SK-N-SH (cell line): ENCODE measurements around the gene SP9. TPM values are rescaled to one million over a fixed set of nuclear protein-coding genes. Genes with fewer than 3 reads are reported as not detected.

Experiments
- CTCF ChIA-PET: fragments of 300-600, 350-600 bp; formaldehyde crosslinking; extraction: SDS; loops from one replicate; lab custom pipeline; 2021; lab: Yijun Ruan, JAX
- POLR2A ChIA-PET: fragments of 350-600 bp; sonication (Branson Sonifier 250); formaldehyde crosslinking; extraction: SDS; loops from one replicate; lab custom pipeline; 2020; ENCODE audit warnings: antibody characterized with exemption, inconsistent platforms; lab: Yijun Ruan, JAX
- DNase-seq: peaks from one replicate; pipeline ENCODE4 v3.0.0; 2012
- H2AFZ ChIP-seq: fragments of 200-600 bp; sonication (generic); 2 replicates; pipeline ENCODE4 v1.8.1; 2016; ENCODE audit warnings: antibody characterized with exemption, mild to moderate bottlenecking, low read depth
- H3F3A ChIP-seq: fragments of 200-600 bp; sonication (generic); replicated peaks from 2 replicates; pipeline ENCODE3; 2016; ENCODE audit warnings: antibody characterized with exemption, mild to moderate bottlenecking; ENCODE audit not compliant: insufficient read depth
- H3K27ac ChIP-seq, 2 experiments: fragments of 200-500 bp in 1 of 2; fragments of 200-600 bp in 1 of 2; sonication (Bioruptor generic) in 1 of 2; sonication (generic), shearing (Covaris generic) in 1 of 2; 2 replicates each; pipeline versions ENCODE4 v1.5.1 to v1.6.1; 2014 to 2016; ENCODE audit warnings: low read depth in 2 of 2, inconsistent platforms in 1 of 2, low read length in 1 of 2, mild to moderate bottlenecking in 1 of 2, mixed read lengths in 1 of 2
- H3K27me3 ChIP-seq: fragments of 200-600 bp; sonication (generic), shearing (Covaris generic); 2 replicates; pipeline ENCODE4 v1.6.1; 2016; ENCODE audit warnings: mixed run types; ENCODE audit not compliant: insufficient read depth
- H3K36me3 ChIP-seq, 2 experiments: fragments of 200-500 bp in 1 of 2; fragments of 200-600 bp in 1 of 2; sonication (Bioruptor generic) in 1 of 2; sonication (generic) in 1 of 2; replicated peaks in 1 of 2; 2 replicates each; pipeline versions ENCODE3 to v1.5.1; 2014 to 2016; ENCODE audit warnings: low read length in 1 of 2, mild to moderate bottlenecking in 1 of 2; ENCODE audit not compliant: insufficient read depth in 2 of 2, control insufficient read depth in 1 of 2
- H3K4me1 ChIP-seq, 2 experiments: fragments of 200-500 bp in 1 of 2; fragments of 200-600 bp in 1 of 2; sonication (Bioruptor generic) in 1 of 2; sonication (generic), shearing (Covaris generic) in 1 of 2; 2 replicates each; pipeline versions ENCODE4 v1.5.1 to v1.6.1; 2014 to 2016; ENCODE audit warnings: low read depth in 1 of 2, low read length in 1 of 2, mixed run types in 1 of 2; ENCODE audit not compliant: insufficient read depth in 2 of 2, control insufficient read depth in 1 of 2
- H3K4me2 ChIP-seq: fragments of 200-600 bp; sonication (generic), shearing (Covaris generic); 2 replicates; pipeline ENCODE4 v1.6.1; 2017; ENCODE audit warnings: mixed run types
- H3K4me3 ChIP-seq, 2 experiments: fragments of 200-500 bp in 1 of 2; fragments of 200-600 bp in 1 of 2; sonication (Bioruptor generic) in 1 of 2; sonication (generic), shearing (Covaris generic) in 1 of 2; 2 replicates each; pipeline versions ENCODE4 v1.5.1 to v1.8.1; 2014 to 2016; ENCODE audit warnings: low read depth in 2 of 2, inconsistent platforms in 1 of 2, low read length in 1 of 2, mild to moderate bottlenecking in 1 of 2, mixed read lengths in 1 of 2, moderate library complexity in 1 of 2
- H3K79me2 ChIP-seq: fragments of 200-600 bp; sonication (generic); 2 replicates; pipeline ENCODE4 v1.8.1; 2017; ENCODE audit warnings: mild to moderate bottlenecking; ENCODE audit not compliant: insufficient read depth
- H3K9ac ChIP-seq: fragments of 200-600 bp; sonication (generic); 2 replicates; pipeline ENCODE4 v1.6.1; 2017; ENCODE audit warnings: mixed run types
- H3K9me2 ChIP-seq: fragments of 200-600 bp; sonication (generic); 2 replicates; pipeline ENCODE4 v1.6.1; 2017; ENCODE audit warnings: mixed run types
- H3K9me3 ChIP-seq: fragments of 200-600 bp; sonication (generic); 2 replicates; pipeline ENCODE4 v1.6.1; 2017; ENCODE audit warnings: mixed run types, mild to moderate bottlenecking, moderate library complexity
- H4K20me1 ChIP-seq: fragments of 200-600 bp; sonication (generic); 2 replicates; pipeline ENCODE4 v1.6.1; 2017; ENCODE audit warnings: mild to moderate bottlenecking, mixed run types; ENCODE audit not compliant: insufficient read depth
- CHD2 ChIP-seq: fragments of 150-350 bp; IDR thresholded peaks from 2 replicates; pipeline ENCODE4 v1.6.1; 2018; ENCODE audit warnings: low read length; ENCODE audit not compliant: partially characterized antibody
- CTCF ChIP-seq: fragments of 200-600 bp; sonication (generic); IDR thresholded peaks from 2 replicates; pipeline ENCODE4 v1.6.1; 2017; ENCODE audit warnings: antibody characterized with exemption, mild to moderate bottlenecking, moderate library complexity
- FOSL2 ChIP-seq: IDR thresholded peaks from 2 replicates; pipeline ENCODE4 v1.4.0; 2012; ENCODE audit warnings: low read depth, mild to moderate bottlenecking, moderate library complexity, borderline replicate concordance
- GABPA ChIP-seq: IDR thresholded peaks from 2 replicates; pipeline ENCODE4 v1.4.0; 2012; ENCODE audit warnings: low read depth, mild to moderate bottlenecking
- JUND ChIP-seq: IDR thresholded peaks from 2 replicates; pipeline ENCODE4 v1.4.0; 2012
- MAX ChIP-seq: IDR thresholded peaks from 2 replicates; pipeline ENCODE4 v1.4.0; 2012; ENCODE audit warnings: low read depth
- NFIC ChIP-seq: IDR thresholded peaks from 2 replicates; pipeline ENCODE4 v1.4.0; 2012; ENCODE audit warnings: borderline replicate concordance
- NRF1 ChIP-seq: IDR thresholded peaks from 2 replicates; pipeline ENCODE4 v1.6.1; 2012; ENCODE audit warnings: low read depth, mild to moderate bottlenecking, low read length
- POLR2AphosphoS5 ChIP-seq: IDR thresholded peaks from 2 replicates; pipeline ENCODE4 v1.6.1; 2012; ENCODE audit warnings: low read depth, low read length
- RAD21 ChIP-seq: IDR thresholded peaks from 2 replicates; pipeline ENCODE4 v1.6.1; 2012; ENCODE audit warnings: mild to moderate bottlenecking, low read length
- RCOR1 ChIP-seq: fragments of 150-350 bp; IDR thresholded peaks from 2 replicates; pipeline ENCODE4 v1.6.1; 2017; ENCODE audit warnings: antibody characterized with exemption, low read length
- SIN3A ChIP-seq: IDR thresholded peaks from 2 replicates; pipeline ENCODE4 v1.6.1; 2012; ENCODE audit warnings: low read depth, mild to moderate bottlenecking, low read length, moderate library complexity, borderline replicate concordance
- TCF12 ChIP-seq: IDR thresholded peaks from 2 replicates; pipeline ENCODE4 v1.4.0; 2012
- TEAD4 ChIP-seq: IDR thresholded peaks from 2 replicates; pipeline ENCODE4 v1.4.0; 2012; ENCODE audit warnings: mild to moderate bottlenecking, borderline replicate concordance; ENCODE audit not compliant: insufficient read depth
- USF1 ChIP-seq: IDR thresholded peaks from 2 replicates; pipeline ENCODE4 v1.4.0; 2012; ENCODE audit warnings: low read depth, borderline replicate concordance
- YY1 ChIP-seq: IDR thresholded peaks from 2 replicates; pipeline ENCODE4 v1.4.0; 2012; ENCODE audit warnings: low read depth, mild to moderate bottlenecking
- ZBTB33 ChIP-seq: IDR thresholded peaks from 2 replicates; pipeline ENCODE4 v1.4.0; 2012; ENCODE audit warnings: low read depth, borderline replicate concordance
- WGBS: methylation state at CpG from one replicate; pipeline ENCODE4 v1.1.6; 2017; ENCODE audit warnings: low lambda C conversion rate; 5-methylcytosine and 5-hydroxymethylcytosine counted together
- polyA plus RNA-seq, 3 experiments: library from polyadenylated mRNA; depleted of rRNA; stranded (reverse); fragments of >200 nt; gene quantifications; 2 replicates each; pipeline ENCODE4 v1.2.3, GENCODE V29; 2012

The SP9 gene
- polyA plus RNA-seq, 1 of the 3 experiments (the other 2 are of a cell fraction) = not detected

DNA sequence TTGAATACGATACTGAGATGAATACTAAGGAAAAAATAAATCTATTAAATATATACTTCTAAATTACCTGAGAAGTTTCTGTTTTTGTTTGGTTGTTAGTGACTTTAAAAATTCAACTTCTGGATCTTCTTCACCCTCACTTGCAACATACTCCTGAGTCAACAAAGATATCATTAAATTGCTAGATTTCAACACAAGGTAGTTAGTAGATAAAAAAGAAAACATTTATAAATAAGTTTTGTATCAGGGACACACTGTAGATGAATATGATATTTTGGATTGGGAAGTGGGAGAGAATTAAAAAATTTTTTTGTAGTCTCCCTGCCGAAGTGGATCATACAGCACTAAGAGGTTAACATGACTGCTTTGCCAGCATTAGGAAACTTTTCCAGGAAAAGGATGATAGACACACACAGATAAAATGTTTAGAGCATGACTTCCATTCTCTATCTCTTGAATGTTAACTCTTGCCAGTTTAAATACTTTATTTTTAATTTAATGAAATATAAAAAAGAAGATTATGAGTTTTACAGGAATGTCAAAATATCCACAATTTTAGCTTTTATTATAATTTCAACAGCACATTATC is 15.9 kb downstream of the SP9 start:
- H3K27ac ChIP-seq = no peak overlapping the region
- H3K36me3 ChIP-seq = peaks cover 40 to 41% of the 10 kb centered on the region in 2 experiments
- H3K9me3 ChIP-seq = no peaks in the 10 kb centered on the region
- H3K79me2 ChIP-seq = no peaks in the 10 kb centered on the region
- H3K9me2 ChIP-seq = no peaks in the 10 kb centered on the region
- no peak overlapping the region for H3K4me2 ChIP-seq
- no peak overlapping the region for H3K4me3 ChIP-seq
- WGBS = 94% methylated on average over 2 of the region's 2 CpGs
- TF ChIP-seq RAD21 = no peak
- no peak for TF ChIP-seq USF1
- no peak for TF ChIP-seq MAX
- no peak for TF ChIP-seq NRF1
- TF ChIP-seq SIN3A = no peak
- no peak for TF ChIP-seq YY1
- no peak for TF ChIP-seq GABPA
- no peak for TF ChIP-seq TCF12
- no peak for TF ChIP-seq FOSL2
- no peak for TF ChIP-seq JUND
- H3K4me1 ChIP-seq = no peaks in the 10 kb centered on the region
- no peaks in the 10 kb centered on the region for H4K20me1 ChIP-seq
- no peak for DNase-seq
- ChIA-PET CTCF (interaction anchor here (0.9 to 3.5 kb wide), 12 partner anchors 10 to 949 kb away, joined by 3 to 14 read pairs (median 4); partner anchors contain the start of gene SCRN3), POLR2A (no interaction called here)
- H2AFZ ChIP-seq = no peak overlapping the region
- H3K9ac ChIP-seq = no peak overlapping the region
- H3K27me3 ChIP-seq = no peaks in the 10 kb centered on the region
- peaks cover under 1% of the 10 kb centered on the region for H3F3A ChIP-seq

GRCh38 chr2:174353004-174353403 is 18.2 kb downstream of the SP9 start:
- H3K9me2 ChIP-seq = no peaks in the 10 kb centered on the region
- no peak for DNase-seq
- H3K79me2 ChIP-seq = no peaks in the 10 kb centered on the region
- 91% methylated on average over 1 of the region's 1 CpG for WGBS
- H3K27ac ChIP-seq = no peak overlapping the region
- H3F3A ChIP-seq = no peaks in the 10 kb centered on the region
- no peak overlapping the region for H2AFZ ChIP-seq
- no peaks in the 10 kb centered on the region for H3K4me1 ChIP-seq
- no peaks in the 10 kb centered on the region for H3K9me3 ChIP-seq
- H3K9ac ChIP-seq = no peak overlapping the region
- peaks cover 33 to 39% of the 10 kb centered on the region in 2 experiments for H3K36me3 ChIP-seq
- ChIA-PET POLR2A (no interaction called here), CTCF (interaction anchor here (1.1 kb wide), 1 partner anchor 9 kb away, joined by 3 read pairs; no protein-coding TSS in a partner anchor)
- no peak overlapping the region for H3K4me2 ChIP-seq
- H3K27me3 ChIP-seq = no peaks in the 10 kb centered on the region
- no peak overlapping the region for H3K4me3 ChIP-seq
- H4K20me1 ChIP-seq = no peaks in the 10 kb centered on the region
- TF ChIP-seq MAX = no peak
- TF ChIP-seq NFIC = no peak
- no peak for TF ChIP-seq FOSL2
- no peak for TF ChIP-seq CTCF
- TF ChIP-seq RCOR1 = no peak
- no peak for TF ChIP-seq CHD2
- TF ChIP-seq ZBTB33 = no peak
- TF ChIP-seq NRF1 = no peak
- TF ChIP-seq JUND = no peak
- TF ChIP-seq SIN3A = no peak
- no peak for TF ChIP-seq YY1
- TF ChIP-seq TEAD4 = no peak
- TF ChIP-seq RAD21 = no peak
- no peak for TF ChIP-seq POLR2AphosphoS5
- TF ChIP-seq USF1 = no peak
